Fibroblast of lung (primary cell): ENCODE measurements around the gene FAM228A. TPM values are rescaled to one million over a fixed set of nuclear protein-coding genes. Genes with fewer than 3 reads are reported as not detected.

Source experiments
- DNase-seq, 2 donors: peaks; one replicate each; pipeline versions ENCODE4 v3.0.0 to v3.0.0-alpha.2; 2010; ENCODE audit warnings: low read depth in 2 of 2
- H2AFZ ChIP-seq: 2 replicates; pipeline ENCODE4 v1.5.1; 2012; ENCODE audit warnings: low read length, control low read depth, inconsistent platforms
- H3K27ac ChIP-seq: 2 replicates; pipeline ENCODE4 v1.5.1; 2011; ENCODE audit warnings: low read length, control low read depth; ENCODE audit not compliant: insufficient read depth
- H3K27me3 ChIP-seq: 2 replicates; pipeline ENCODE4 v1.5.1; 2011; ENCODE audit warnings: mild to moderate bottlenecking, low read length; ENCODE audit not compliant: control insufficient read depth, insufficient read depth
- H3K36me3 ChIP-seq: 2 replicates; pipeline ENCODE4 v1.5.1; 2011; ENCODE audit warnings: low read length; ENCODE audit not compliant: control insufficient read depth, insufficient read depth
- H3K4me1 ChIP-seq: 2 replicates; pipeline ENCODE4 v1.5.1; 2011; ENCODE audit warnings: low read length; ENCODE audit not compliant: control insufficient read depth, insufficient read depth; ENCODE audit errors: extremely low read depth
- H3K4me2 ChIP-seq: 2 replicates; pipeline ENCODE4 v1.5.1; 2011; ENCODE audit warnings: low read length, control low read depth; ENCODE audit not compliant: insufficient read depth; ENCODE audit errors: extremely low read depth
- H3K4me3 ChIP-seq, 4 experiments: fragments of 200-600 bp in 1 of 4; sonication (generic) in 1 of 4; replicated peaks in 1 of 4; 2 replicates each; pipeline ENCODE4 v1.5.1; 2011 to 2016; ENCODE audit warnings: low read length in 4 of 4, low read depth in 3 of 4, mild to moderate bottlenecking in 3 of 4, control low read depth in 2 of 4, inconsistent platforms in 1 of 4, mixed read lengths in 1 of 4; ENCODE audit not compliant: insufficient read depth in 1 of 4; ENCODE audit errors: control extremely low read depth in 1 of 4
- H3K79me2 ChIP-seq: 2 replicates; pipeline ENCODE4 v1.5.1; 2012; ENCODE audit warnings: mild to moderate bottlenecking, low read length, inconsistent platforms; ENCODE audit not compliant: control insufficient read depth, insufficient read depth
- H3K9ac ChIP-seq: 2 replicates; pipeline ENCODE4 v1.5.1; 2011; ENCODE audit warnings: mild to moderate bottlenecking, low read length, control low read depth; ENCODE audit not compliant: insufficient read depth
- H3K9me3 ChIP-seq: 2 replicates; pipeline ENCODE4 v1.5.1; 2012; ENCODE audit warnings: low read depth, low read length; ENCODE audit not compliant: control insufficient read depth, insufficient read depth
- H4K20me1 ChIP-seq: 2 replicates; pipeline ENCODE4 v1.5.1; 2011; ENCODE audit warnings: low read length; ENCODE audit not compliant: control insufficient read depth, insufficient read depth; ENCODE audit errors: extremely low read depth
- EZH2 ChIP-seq: IDR thresholded peaks from 2 replicates; pipeline ENCODE4 v1.5.1; 2012; ENCODE audit warnings: low read length, control low read depth, mild to moderate bottlenecking; ENCODE audit errors: missing control alignments
- polyA plus RNA-seq, 2 donors: library from polyadenylated mRNA; depleted of rRNA in 1 of 2; stranded (reverse) in 1 of 2; unstranded in 1 of 2; fragments of >200 nt; gene quantifications; 2 replicates each; pipeline ENCODE4 v1.2.1, GENCODE V29; 2011 to 2012; ENCODE audit warnings: missing spikeins in 1 of 2
- total RNA-seq: library from RNA; depleted of rRNA; stranded (reverse); fragments of >200 nt; gene quantifications from 2 replicates; pipeline ENCODE4 v1.2.1, GENCODE V29; 2014
- TF ChIP-seq, protein P1 (sequence below), 2 donors: IDR thresholded peaks in 1 of 2; conservative IDR thresholded peaks in 1 of 2; 1 replicate in 1 of 2; 2 replicates in 1 of 2; pipeline ENCODE4 v1.5.1; 2011 to 2012; ENCODE audit warnings: low read length in 2 of 2, control low read depth in 1 of 2, inconsistent platforms in 1 of 2, low read depth in 1 of 2, mild to moderate bottlenecking in 1 of 2

The FAM228A gene
- total and polyA plus RNA-seq, 2 donors (not counting 1 experiment from before 2014, with no cell fraction given), result 0.99 to 4.3 TPM

DNA sequence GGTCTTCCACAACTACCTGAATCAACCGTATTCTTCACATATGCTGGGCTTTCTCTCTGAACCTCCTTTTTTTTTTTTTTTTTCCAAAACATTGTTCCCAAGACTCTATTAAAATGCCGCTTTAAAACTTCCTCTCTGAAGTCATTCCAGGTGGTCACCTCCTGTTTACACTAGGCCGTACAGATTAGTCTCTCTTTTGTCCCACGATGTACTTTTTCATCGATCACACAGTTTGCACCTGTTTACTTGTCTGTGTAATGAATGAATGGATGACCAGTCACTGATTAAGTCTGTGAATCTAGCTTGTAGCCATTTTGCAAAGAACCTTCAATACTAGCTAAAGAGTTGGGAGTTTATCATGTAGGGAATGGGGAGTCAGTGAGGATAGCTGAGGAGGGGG, 16.7 kb upstream of the FAM228A start:
- H3K79me2 ChIP-seq, result no peaks in the 10 kb centered on the region
- no peak overlapping the region for H3K9ac ChIP-seq
- no peaks in the 10 kb centered on the region for H3K36me3 ChIP-seq
- H3K27me3 ChIP-seq, result no peaks in the 10 kb centered on the region
- no peak overlapping the region for H3K4me3 ChIP-seq
- H3K4me1 ChIP-seq, result no peaks in the 10 kb centered on the region
- no peak overlapping the region for H2AFZ ChIP-seq
- no peak overlapping the region for H3K4me2 ChIP-seq
- no peaks in the 10 kb centered on the region for H3K9me3 ChIP-seq
- DNase-seq, result no peak
- no peak overlapping the region for H3K27ac ChIP-seq
- no peaks in the 10 kb centered on the region for H4K20me1 ChIP-seq
- TF ChIP-seq, protein P1, sequence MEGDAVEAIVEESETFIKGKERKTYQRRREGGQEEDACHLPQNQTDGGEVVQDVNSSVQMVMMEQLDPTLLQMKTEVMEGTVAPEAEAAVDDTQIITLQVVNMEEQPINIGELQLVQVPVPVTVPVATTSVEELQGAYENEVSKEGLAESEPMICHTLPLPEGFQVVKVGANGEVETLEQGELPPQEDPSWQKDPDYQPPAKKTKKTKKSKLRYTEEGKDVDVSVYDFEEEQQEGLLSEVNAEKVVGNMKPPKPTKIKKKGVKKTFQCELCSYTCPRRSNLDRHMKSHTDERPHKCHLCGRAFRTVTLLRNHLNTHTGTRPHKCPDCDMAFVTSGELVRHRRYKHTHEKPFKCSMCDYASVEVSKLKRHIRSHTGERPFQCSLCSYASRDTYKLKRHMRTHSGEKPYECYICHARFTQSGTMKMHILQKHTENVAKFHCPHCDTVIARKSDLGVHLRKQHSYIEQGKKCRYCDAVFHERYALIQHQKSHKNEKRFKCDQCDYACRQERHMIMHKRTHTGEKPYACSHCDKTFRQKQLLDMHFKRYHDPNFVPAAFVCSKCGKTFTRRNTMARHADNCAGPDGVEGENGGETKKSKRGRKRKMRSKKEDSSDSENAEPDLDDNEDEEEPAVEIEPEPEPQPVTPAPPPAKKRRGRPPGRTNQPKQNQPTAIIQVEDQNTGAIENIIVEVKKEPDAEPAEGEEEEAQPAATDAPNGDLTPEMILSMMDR (conservative IDR thresholded peaks at IDR 0.05 in 1 of 2, IDR thresholded peaks at IDR 0.05 in 1 of 2; ENCODE audit: low read depth in 1 of 2, low read length in 2 of 2), result no peak
- TF ChIP-seq EZH2, result no peak

DNA sequence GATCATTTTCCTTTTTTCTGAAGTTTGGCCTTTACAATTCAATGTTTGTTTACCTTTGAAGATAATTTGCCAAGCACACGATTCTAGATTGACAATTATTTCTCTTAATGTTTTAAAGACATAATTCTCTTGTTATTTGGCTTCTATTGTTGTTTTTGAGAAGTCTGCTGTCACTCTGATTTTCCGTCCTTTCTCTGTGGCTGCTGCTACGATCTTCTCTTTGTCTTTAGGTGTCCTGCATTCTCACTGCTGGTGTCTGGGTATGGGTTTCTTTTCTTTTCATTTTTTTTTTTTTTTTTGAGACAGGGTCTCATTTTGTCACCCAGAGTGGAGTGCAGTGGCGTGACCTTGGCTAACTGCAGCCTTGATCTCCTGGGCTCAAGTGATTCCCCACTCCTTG, 15.1 kb upstream of the FAM228A start:
- Histone ChIP-seq H3K27ac (no peak overlapping the region), H3K9me3 (no peaks in the 10 kb centered on the region), H3K4me1 (no peaks in the 10 kb centered on the region), H3K79me2 (no peaks in the 10 kb centered on the region), H3K4me2 (no peak overlapping the region), H4K20me1 (no peaks in the 10 kb centered on the region), H2AFZ (no peak overlapping the region), H3K36me3 (no peaks in the 10 kb centered on the region), H3K4me3 (no peak overlapping the region), H3K27me3 (no peaks in the 10 kb centered on the region), H3K9ac (no peak overlapping the region)
- TF ChIP-seq, protein P1 (conservative IDR thresholded peaks at IDR 0.05 in 1 of 2, IDR thresholded peaks at IDR 0.05 in 1 of 2; ENCODE audit: low read depth in 1 of 2, low read length in 2 of 2), result no peak
- TF ChIP-seq EZH2, result no peak
- no peak for DNase-seq

DNA sequence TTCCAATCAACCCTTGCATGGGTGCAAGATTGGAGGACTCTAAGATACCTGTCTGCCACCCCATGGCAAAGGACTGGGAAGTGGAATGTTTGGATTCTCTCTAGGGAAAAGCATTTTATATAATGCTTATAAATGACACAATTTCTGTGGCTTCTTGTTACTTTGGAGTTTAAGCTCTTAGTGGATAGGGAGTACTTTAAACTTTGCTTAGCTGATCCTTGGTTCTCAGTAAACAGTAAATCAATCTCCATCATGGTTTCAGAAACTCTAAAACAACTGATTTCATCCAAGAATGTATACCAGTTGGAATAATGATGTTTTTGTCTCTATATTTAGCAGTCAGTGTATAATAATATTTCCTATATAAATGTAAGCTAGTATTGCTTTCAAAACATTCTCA, 14.1 kb upstream of the FAM228A start:
- H2AFZ ChIP-seq, result no peak overlapping the region
- H3K79me2 ChIP-seq, result no peaks in the 10 kb centered on the region
- H3K27ac ChIP-seq, result no peak overlapping the region
- H3K36me3 ChIP-seq, result no peaks in the 10 kb centered on the region
- TF ChIP-seq, protein P1 (conservative IDR thresholded peaks at IDR 0.05 in 1 of 2, IDR thresholded peaks at IDR 0.05 in 1 of 2; ENCODE audit: low read depth in 1 of 2, low read length in 2 of 2), result no peak
- no peak for TF ChIP-seq EZH2
- H3K9me3 ChIP-seq, result no peaks in the 10 kb centered on the region
- H3K4me1 ChIP-seq, result no peaks in the 10 kb centered on the region
- H3K4me2 ChIP-seq, result no peak overlapping the region
- no peaks in the 10 kb centered on the region for H4K20me1 ChIP-seq
- no peak for DNase-seq
- no peak overlapping the region for H3K9ac ChIP-seq
- no peaks in the 10 kb centered on the region for H3K27me3 ChIP-seq
- no peak overlapping the region for H3K4me3 ChIP-seq
